HG02852 (cell line): ENCODE measurements around the gene SHISA6.

Source experiments
- ATAC-seq: cut with Tn5 transposase; IDR thresholded peaks from one replicate; pipeline ENCODE4 v1.9.1; 2021; ENCODE audit warnings: mild to moderate bottlenecking, moderate library complexity; ENCODE audit not compliant: unreplicated experiment

SHISA6 gene

GRCh38 chr17:11564589-11565380 is 323.8 kb downstream of the SHISA6 start:
- ATAC-seq, result no peak

- ATAC-seq, result no peak
Observed at GRCh38 chr17:11565591-11565990, 324.6 kb downstream of the SHISA6 start.

GRCh38 chr17:11578998-11579397 is 338.0 kb downstream of the SHISA6 start:
- no peak for ATAC-seq

GRCh38 chr17:11580677-11581076 is 339.7 kb downstream of the SHISA6 start:
- ATAC-seq, result no peak

GRCh38 chr17:11582217-11582616 is 341.2 kb downstream of the SHISA6 start:
- ATAC-seq, result no peak

GRCh38 chr17:11583306-11583992 is 342.4 kb downstream of the SHISA6 start:
- ATAC-seq, result no peak

GRCh38 chr17:11589716-11590115 is 348.7 kb downstream of the SHISA6 start:
- no peak for ATAC-seq

- no peak for ATAC-seq
Observed at GRCh38 chr17:11598274-11599221, 357.5 kb downstream of the SHISA6 start, which contains the start of gene DNAH9. Gene DNAH9 (plus strand): TSS chr17:11598470. CDS start chr17:11598499, 29 bp downstream.

GRCh38 chr17:11601661-11602060 is 360.6 kb downstream of the SHISA6 start:
- no peak for ATAC-seq

GRCh38 chr17:11608396-11608795 is 367.4 kb downstream of the SHISA6 start:
- no peak for ATAC-seq

- no peak for ATAC-seq
Observed at GRCh38 chr17:11610999-11611566, 370.1 kb downstream of the SHISA6 start.

- no peak for ATAC-seq
Observed at GRCh38 chr17:11612956-11613355, 371.9 kb downstream of the SHISA6 start.
